ENCODE data around the gene RPP25L. TPM values are rescaled to one million over a fixed set of nuclear protein-coding genes. Genes with fewer than 3 reads are reported as not detected.

The RPP25L gene
- total RNA-seq, 2 donors from 2014 or later, result 29.9 to 49.2 TPM

GRCh38 chr9:34601937-34602573 lies 9.8 kb downstream of the RPP25L start:
- Histone ChIP-seq H3K4me3 (no peak overlapping the region), H3K9me3 (no peaks in the 10 kb centered on the region), H3K4me1 (no peaks in the 10 kb centered on the region), H3K27me3 (no peaks in the 10 kb centered on the region), H3K27ac (no peak overlapping the region), H3K36me3 (no peaks in the 10 kb centered on the region)
- no peak for DNase-seq (ENCODE audit: low spot score)
- no peak for TF ChIP-seq CTCF (IDR thresholded peaks at IDR 0.05)

GRCh38 chr9:34600908-34601307 lies 11.0 kb downstream of the RPP25L start:
- no peaks in the 10 kb centered on the region for H3K36me3 ChIP-seq
- TF ChIP-seq CTCF (IDR thresholded peaks at IDR 0.05), result no peak
- H3K4me3 ChIP-seq, result no peak overlapping the region
- H3K9me3 ChIP-seq, result no peaks in the 10 kb centered on the region
- no peaks in the 10 kb centered on the region for H3K27me3 ChIP-seq
- H3K27ac ChIP-seq, result no peak overlapping the region
- no peak for DNase-seq (ENCODE audit: low spot score)
- no peaks in the 10 kb centered on the region for H3K4me1 ChIP-seq

- no peaks in the 10 kb centered on the region for H3K9me3 ChIP-seq
- no peaks in the 10 kb centered on the region for H3K36me3 ChIP-seq
- no peaks in the 10 kb centered on the region for H3K4me1 ChIP-seq
- H3K27me3 ChIP-seq, result no peaks in the 10 kb centered on the region
- H3K27ac ChIP-seq, result no peak overlapping the region
- TF ChIP-seq CTCF (IDR thresholded peaks at IDR 0.05), result no peak
- no peak overlapping the region for H3K4me3 ChIP-seq
- no peak for DNase-seq (ENCODE audit: low spot score)
These were observed 12.4 kb downstream of the RPP25L start for GRCh38 chr9:34599546-34599945.

DNA sequence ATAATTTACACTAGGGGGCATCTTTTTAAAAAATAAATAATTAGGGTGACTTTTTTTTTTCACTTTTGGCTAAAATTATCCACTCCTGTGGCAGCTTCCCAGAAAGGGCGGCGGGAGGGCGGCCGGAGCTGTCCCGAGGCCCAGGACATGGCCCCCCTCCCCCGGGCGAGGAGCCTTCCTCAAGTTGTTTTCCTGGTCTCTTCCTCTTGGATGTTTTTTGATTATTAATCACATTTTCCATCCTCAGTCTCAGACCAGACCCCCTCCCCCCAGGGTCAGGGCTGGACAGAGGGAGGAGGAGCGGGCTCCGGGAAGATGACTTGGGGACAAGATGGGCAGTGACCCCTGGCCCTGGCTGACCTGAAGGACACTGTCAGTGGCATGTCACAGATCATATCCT lies 17.7 kb downstream of the RPP25L start:
- no peak for DNase-seq (ENCODE audit: low spot score)
- Histone ChIP-seq H3K27me3 (no peaks in the 10 kb centered on the region), H3K9me3 (no peaks in the 10 kb centered on the region), H3K36me3 (no peaks in the 10 kb centered on the region), H3K27ac (peak overlapping the region; percentile 55 to 66), H3K4me1 (peaks cover 0 to 47% of the 10 kb centered on the region in 2 donors), H3K4me3 (no peak overlapping the region)
- no peak for TF ChIP-seq CTCF (IDR thresholded peaks at IDR 0.05)

DNA sequence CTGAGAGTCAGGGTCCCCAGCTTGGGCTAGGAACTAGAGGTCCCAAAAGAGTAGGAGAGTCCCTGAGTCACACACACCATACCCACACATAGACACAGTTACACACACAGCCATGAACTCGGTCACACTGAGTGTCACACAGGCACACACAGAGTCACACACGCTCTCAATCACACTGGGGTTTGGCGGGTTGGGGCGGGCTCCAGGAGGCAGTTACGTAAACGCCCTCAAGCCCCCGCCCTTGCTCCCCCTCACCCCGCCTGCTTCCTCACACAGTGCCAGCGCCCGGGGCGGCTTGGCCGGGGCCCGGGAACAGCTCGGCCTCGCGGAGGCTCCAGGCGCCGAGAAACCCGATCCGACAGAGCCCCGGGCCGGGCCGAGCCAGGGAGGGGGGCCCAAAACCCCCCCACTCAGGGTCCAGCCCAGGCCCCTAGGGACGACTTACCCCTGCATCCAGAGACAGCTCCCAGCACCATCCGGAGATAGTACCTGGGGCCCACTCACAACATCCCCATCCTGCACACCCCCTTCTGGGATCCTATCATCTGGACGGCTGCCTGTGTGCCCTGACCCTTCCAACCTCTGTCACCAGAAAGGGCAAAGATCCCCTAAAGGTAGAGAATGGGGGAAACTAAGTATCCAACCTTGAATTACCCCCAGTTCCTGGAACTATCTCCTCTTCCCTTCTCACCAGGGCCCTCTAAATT lies 18.8 kb downstream of the RPP25L start:
- no peak overlapping the region for H3K4me3 ChIP-seq
- DNase-seq (ENCODE audit: low spot score), result peak; percentile 91
- peak overlapping the region; percentile 55 to 66 for H3K27ac ChIP-seq
- H3K9me3 ChIP-seq, result no peaks in the 10 kb centered on the region
- H3K4me1 ChIP-seq, result peaks cover 0 to 56% of the 10 kb centered on the region in 2 donors
- no peaks in the 10 kb centered on the region for H3K36me3 ChIP-seq
- TF ChIP-seq CTCF (IDR thresholded peaks at IDR 0.05), result no peak
- no peaks in the 10 kb centered on the region for H3K27me3 ChIP-seq
